Retinal pigment epithelial cell (primary cell): ENCODE measurements around the gene TSPAN3.

Experiments used
- DNase-seq: peaks from one replicate; pipeline ENCODE4 v3.0.0-alpha.2; 2010; ENCODE audit warnings: low read depth
- H3K4me3 ChIP-seq: 2 replicates; pipeline ENCODE4 v1.5.1; 2011; ENCODE audit warnings: mild to moderate bottlenecking, low read length, control low read depth, moderate library complexity
- CTCF ChIP-seq: conservative IDR thresholded peaks from 2 replicates; pipeline ENCODE4 v1.5.1; 2011; ENCODE audit warnings: low read depth, low read length, control low read depth, inconsistent platforms

Gene TSPAN3

DNA sequence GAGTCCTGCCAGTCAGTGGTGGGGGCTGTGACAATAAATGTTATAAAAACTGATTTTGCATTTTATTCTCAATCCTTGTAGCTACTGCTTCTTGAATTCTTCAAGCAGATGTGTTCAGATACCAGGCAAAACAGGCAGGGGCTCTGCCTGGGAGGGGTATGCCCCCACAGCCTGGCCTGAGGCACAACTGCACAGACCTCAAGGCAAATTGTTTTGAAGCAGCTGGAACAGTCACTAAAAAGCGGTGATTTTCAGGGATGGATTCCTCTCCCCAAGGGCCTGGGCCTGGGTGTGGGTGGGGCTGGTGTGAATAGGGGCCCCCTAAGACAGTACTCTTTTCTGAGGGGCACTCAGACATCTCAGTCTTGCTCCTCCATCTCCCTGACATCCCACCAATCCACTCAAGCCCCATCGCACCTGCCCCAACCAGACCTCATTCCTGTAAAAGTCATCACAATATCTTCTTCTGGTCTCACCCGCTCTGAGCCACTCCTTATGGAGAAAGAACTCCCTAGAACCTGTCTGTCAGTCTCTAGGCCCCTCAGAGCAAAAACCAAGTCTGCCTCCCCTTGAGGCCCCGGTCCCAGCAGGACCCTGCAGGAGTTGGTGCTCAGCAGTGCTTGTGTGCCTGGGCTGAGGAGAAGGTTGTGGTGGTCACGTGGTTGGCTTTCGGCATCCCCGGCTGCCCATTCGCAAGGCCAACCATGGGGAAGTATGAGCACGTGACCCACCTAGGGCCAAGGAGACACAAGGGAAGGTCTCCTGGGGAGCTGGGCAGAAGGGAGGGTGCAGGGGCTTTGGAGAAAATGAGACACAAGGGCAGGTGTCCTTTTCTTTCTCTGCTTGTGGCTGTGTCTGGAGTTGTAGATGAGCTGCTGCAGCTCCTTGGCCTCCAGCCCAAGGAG is 78.9 kb downstream of the TSPAN3 start:
- TF ChIP-seq CTCF: no peak
- no peak overlapping the region for H3K4me3 ChIP-seq
- DNase-seq: no peak
